Gastrocnemius medialis (tissue), 4 donors: ENCODE measurements around the gene GPR15LG. TPM values are rescaled to one million over a fixed set of nuclear protein-coding genes. Genes with fewer than 3 reads are reported as not detected.

Source experiments
- ATAC-seq, 2 donors: fragments of 150-250 bp; one replicate each; pipeline ENCODE4 v1.9.1; 2016
- DNase-seq, 2 donors: peaks; one replicate each; pipeline ENCODE4 v3.0.0-alpha.2; 2019
- H3K27ac ChIP-seq, 4 donors: fragments of 200-600 bp; sonication (generic); 1 replicate in 1 of 4; 2 replicates in 3 of 4; pipeline ENCODE4 v1.5.1; 2016 to 2018; ENCODE audit warnings: mild to moderate bottlenecking in 2 of 4, moderate library complexity in 1 of 4
- H3K27me3 ChIP-seq, 3 donors: fragments of 200-600 bp; sonication (generic) in 2 of 3; 1 replicate in 1 of 3; 2 replicates in 2 of 3; pipeline versions ENCODE4 v1.5.1 to v1.6.0; 2016 to 2019; ENCODE audit warnings: mild to moderate bottlenecking in 1 of 3, moderate library complexity in 1 of 3
- H3K36me3 ChIP-seq, 2 donors: fragments of 200-600 bp; sonication (generic) in 1 of 2; one replicate each; pipeline ENCODE4 v1.5.1; 2017 to 2018
- H3K4me1 ChIP-seq, 2 donors: fragments of 200-600 bp; sonication (generic) in 1 of 2; one replicate each; pipeline ENCODE4 v1.5.1; 2016 to 2017; ENCODE audit warnings: mild to moderate bottlenecking in 2 of 2
- H3K4me3 ChIP-seq, 4 donors: fragments of 200-600 bp; sonication (generic) in 3 of 4; 1 replicate in 1 of 4; 2 replicates in 3 of 4; pipeline ENCODE4 v1.5.1; 2016 to 2019; ENCODE audit warnings: mild to moderate bottlenecking in 2 of 4
- H3K9me3 ChIP-seq, 3 donors: fragments of 200-600 bp; sonication (generic) in 2 of 3; 1 replicate in 1 of 3; 2 replicates in 2 of 3; pipeline ENCODE4 v1.5.1; 2016 to 2019
- POLR2A ChIP-seq, 2 donors: fragments of 450-650 bp; IDR thresholded peaks; one replicate each; pipeline ENCODE4 v1.6.1; 2017; ENCODE audit warnings: antibody characterized with exemption in 2 of 2, mild to moderate bottlenecking in 2 of 2, moderate library complexity in 2 of 2
- in situ Hi-C, 4 donors: fragments of 200-750 bp; cut with MboI; loops; one replicate each; pipeline versions ENCODE4 v1.15.0 to v1.8.0; 2017; ENCODE audit warnings: low sequenced_read_pairs in 4 of 4
- intact Hi-C: fragments of 100-400 bp; cut with DNase I; formaldehyde crosslinking; loops from one replicate; pipeline ENCODE4 v1.15.1; 2023; ENCODE audit warnings: low total_unique reads
- total RNA-seq, 4 donors: library from RNA; depleted of rRNA; stranded (reverse); fragments of >200 nt; gene quantifications; one replicate each; pipeline versions ENCODE4 v1.1.0 to v1.2.3, GENCODE V29; 2016
- TF ChIP-seq, protein P1 (sequence below), 5 experiments: fragments of 450-650 bp in 3 of 5; fragments of 200-600 bp in 2 of 5; sonication (generic) in 2 of 5; IDR thresholded peaks in 4 of 5; conservative IDR thresholded peaks in 1 of 5; 1 replicate in 4 of 5; 2 replicates in 1 of 5; pipeline ENCODE4 v1.5.1; 2016 to 2019; ENCODE audit warnings: antibody characterized with exemption in 5 of 5, mild to moderate bottlenecking in 3 of 5, moderate library complexity in 3 of 5

The GPR15LG gene
- total RNA-seq, 4 donors from 2014 or later, result 0.92 TPM; not detected in 3

GRCh38 chr10:84197643-84198042, 24.0 kb downstream of the GPR15LG start:
- in situ Hi-C loops (no loop called here), intact Hi-C loops (no loop called here)
- TF ChIP-seq, protein P1, sequence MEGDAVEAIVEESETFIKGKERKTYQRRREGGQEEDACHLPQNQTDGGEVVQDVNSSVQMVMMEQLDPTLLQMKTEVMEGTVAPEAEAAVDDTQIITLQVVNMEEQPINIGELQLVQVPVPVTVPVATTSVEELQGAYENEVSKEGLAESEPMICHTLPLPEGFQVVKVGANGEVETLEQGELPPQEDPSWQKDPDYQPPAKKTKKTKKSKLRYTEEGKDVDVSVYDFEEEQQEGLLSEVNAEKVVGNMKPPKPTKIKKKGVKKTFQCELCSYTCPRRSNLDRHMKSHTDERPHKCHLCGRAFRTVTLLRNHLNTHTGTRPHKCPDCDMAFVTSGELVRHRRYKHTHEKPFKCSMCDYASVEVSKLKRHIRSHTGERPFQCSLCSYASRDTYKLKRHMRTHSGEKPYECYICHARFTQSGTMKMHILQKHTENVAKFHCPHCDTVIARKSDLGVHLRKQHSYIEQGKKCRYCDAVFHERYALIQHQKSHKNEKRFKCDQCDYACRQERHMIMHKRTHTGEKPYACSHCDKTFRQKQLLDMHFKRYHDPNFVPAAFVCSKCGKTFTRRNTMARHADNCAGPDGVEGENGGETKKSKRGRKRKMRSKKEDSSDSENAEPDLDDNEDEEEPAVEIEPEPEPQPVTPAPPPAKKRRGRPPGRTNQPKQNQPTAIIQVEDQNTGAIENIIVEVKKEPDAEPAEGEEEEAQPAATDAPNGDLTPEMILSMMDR (IDR thresholded peaks at IDR 0.05 in 4 of 5, conservative IDR thresholded peaks at IDR 0.05 in 1 of 5), result no peak
- TF ChIP-seq POLR2A (IDR thresholded peaks at IDR 0.05), result no peak
- Histone ChIP-seq H3K27ac (no peak overlapping the region), H3K36me3 (no peaks in the 10 kb centered on the region), H3K9me3 (no peaks in the 10 kb centered on the region), H3K27me3 (peaks cover 15 to 25% (median 20%) of the 10 kb centered on the region in 3 donors), H3K4me3 (no peak overlapping the region), H3K4me1 (peaks cover 0 to 3% of the 10 kb centered on the region in 2 donors)
- no peak for ATAC-seq
- no peak for DNase-seq

DNA sequence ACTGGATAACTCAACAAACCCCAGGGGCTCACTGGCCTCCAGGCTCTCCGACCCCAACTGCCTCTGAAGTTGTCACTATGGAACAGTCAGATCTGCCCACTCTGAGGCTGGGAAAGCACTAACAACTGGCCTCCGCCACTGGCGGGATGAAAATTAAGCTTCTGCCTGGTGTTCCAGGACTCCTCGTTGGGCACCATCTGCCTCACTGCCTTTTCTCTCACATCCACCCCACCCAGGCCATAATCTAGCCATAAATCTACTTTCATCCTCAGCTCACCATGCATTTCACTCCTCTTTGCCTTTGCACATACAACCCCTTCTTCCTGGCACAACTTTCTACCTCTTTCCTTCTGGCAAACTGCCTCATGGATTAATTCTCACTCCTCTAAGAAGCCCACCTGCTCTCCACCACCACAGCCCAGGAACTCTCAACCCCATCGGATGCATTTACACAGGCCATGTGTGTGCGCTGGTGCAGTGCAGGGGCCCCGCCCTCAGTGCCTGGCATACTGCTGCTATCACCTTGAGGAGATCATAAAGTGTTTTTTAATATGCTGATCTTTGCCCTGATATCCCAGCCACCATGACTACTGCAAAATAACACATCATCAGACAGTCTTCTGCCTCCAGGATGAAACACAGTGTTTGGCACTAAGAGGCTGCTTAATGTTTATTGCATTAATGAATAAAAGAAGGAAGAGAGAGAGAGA, 24.8 kb downstream of the GPR15LG start:
- H3K4me1 ChIP-seq, result peaks cover 0 to 3% of the 10 kb centered on the region in 2 donors
- no peak overlapping the region for H3K4me3 ChIP-seq
- H3K27ac ChIP-seq, result no peak overlapping the region
- ATAC-seq (no peak), DNase-seq (no peak)
- no peaks in the 10 kb centered on the region for H3K36me3 ChIP-seq
- in situ Hi-C loops (no loop called here), intact Hi-C loops (no loop called here)
- no peaks in the 10 kb centered on the region for H3K9me3 ChIP-seq
- H3K27me3 ChIP-seq, result peaks cover 15 to 25% (median 20%) of the 10 kb centered on the region in 3 donors
- no peak for TF ChIP-seq POLR2A (IDR thresholded peaks at IDR 0.05)
- TF ChIP-seq, protein P1 (IDR thresholded peaks at IDR 0.05 in 4 of 5, conservative IDR thresholded peaks at IDR 0.05 in 1 of 5), result no peak

DNA sequence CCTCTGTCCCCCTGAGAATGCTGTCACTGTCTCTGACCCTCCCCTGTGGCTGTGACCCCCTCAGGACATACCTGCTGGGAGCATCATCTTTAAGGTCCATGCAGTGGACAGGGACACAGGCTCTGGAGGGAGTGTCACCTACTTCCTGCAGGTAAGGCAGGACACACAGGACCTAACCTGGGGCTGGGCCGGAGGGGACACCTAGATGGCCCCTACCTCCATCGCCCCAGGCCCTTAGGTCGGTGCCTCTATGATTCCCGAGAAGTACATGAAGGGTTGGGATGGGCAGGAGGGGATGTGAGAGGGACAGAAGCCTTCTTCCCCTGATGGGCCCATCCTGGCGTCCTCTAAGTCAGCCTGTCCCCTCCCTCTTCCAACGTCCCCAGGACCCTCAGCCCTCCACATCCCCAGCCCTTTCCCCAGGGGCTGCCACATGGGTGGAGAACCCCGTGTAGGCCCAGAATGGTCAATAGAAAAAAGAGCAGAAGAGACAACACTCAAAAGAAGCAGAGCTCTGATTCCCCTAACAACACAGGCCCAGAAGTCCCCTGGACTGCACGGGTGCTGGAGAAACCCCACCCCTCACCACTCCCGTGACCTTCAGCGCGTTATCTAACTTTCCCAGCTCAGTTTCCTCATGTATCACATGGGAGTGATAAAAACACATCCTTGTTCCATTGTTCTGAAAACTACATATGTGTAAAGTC, 27.1 kb downstream of the GPR15LG start:
- TF ChIP-seq, protein P1 (IDR thresholded peaks at IDR 0.05 in 4 of 5, conservative IDR thresholded peaks at IDR 0.05 in 1 of 5), result no peak
- TF ChIP-seq POLR2A (IDR thresholded peaks at IDR 0.05), result no peak
- Histone ChIP-seq H3K4me1 (no peaks in the 10 kb centered on the region), H3K9me3 (no peaks in the 10 kb centered on the region), H3K4me3 (no peak overlapping the region), H3K27me3 (peaks cover under 1 to 9% (median 3%) of the 10 kb centered on the region in 3 donors), H3K27ac (no peak overlapping the region), H3K36me3 (no peaks in the 10 kb centered on the region)
- no peak for ATAC-seq
- no peak for DNase-seq
- in situ Hi-C loops (no loop called here), intact Hi-C loops (no loop called here)

GRCh38 chr10:84201244-84201606, 27.6 kb downstream of the GPR15LG start:
- H3K4me1 ChIP-seq, result no peaks in the 10 kb centered on the region
- intact Hi-C loops, result no loop called here
- no peak for TF ChIP-seq POLR2A (IDR thresholded peaks at IDR 0.05)
- TF ChIP-seq, protein P1 (IDR thresholded peaks at IDR 0.05 in 4 of 5, conservative IDR thresholded peaks at IDR 0.05 in 1 of 5), result no peak
- DNase-seq (no peak), ATAC-seq (no peak)
- H3K27me3 ChIP-seq, result peaks cover 0 to 5% (median 3%) of the 10 kb centered on the region in 3 donors
- H3K4me3 ChIP-seq, result no peak overlapping the region
- H3K36me3 ChIP-seq, result no peaks in the 10 kb centered on the region
- H3K9me3 ChIP-seq, result no peaks in the 10 kb centered on the region
- no peak overlapping the region for H3K27ac ChIP-seq
- in situ Hi-C loops, result no loop called here
